Astrocyte (in vitro differentiated cells and primary cell): ENCODE measurements around the gene SQOR. TPM values are rescaled to one million over a fixed set of nuclear protein-coding genes. Genes with fewer than 3 reads are reported as not detected.
A peak's percentile ranks its signal among the peaks of the same experiment; 100 is the strongest.

Experiments
- DNase-seq: peaks from one replicate; pipeline ENCODE4 v3.0.0-alpha.2; 2010; ENCODE audit warnings: low read depth
- FAIRE-seq: peaks from 2 replicates; lab custom pipeline; 2011; peaks lifted over from hg19 to GRCh38; lab: Jason Lieb, UNC
- H2AFZ ChIP-seq: 2 replicates; pipeline ENCODE4 v1.6.0; 2012; ENCODE audit warnings: low read depth, low read length, inconsistent platforms
- H3K27ac ChIP-seq: 2 replicates; pipeline ENCODE4 v1.5.1; 2011; ENCODE audit warnings: low read depth, low read length, inconsistent platforms
- H3K27me3 ChIP-seq: 2 replicates; pipeline ENCODE4 v1.6.0; 2011; ENCODE audit warnings: low read length, inconsistent platforms; ENCODE audit not compliant: insufficient read depth
- H3K36me3 ChIP-seq: 2 replicates; pipeline ENCODE4 v1.5.1; 2011; ENCODE audit warnings: low read length, inconsistent platforms; ENCODE audit not compliant: insufficient read depth
- H3K4me1 ChIP-seq: 2 replicates; pipeline ENCODE4 v1.5.1; 2011; ENCODE audit warnings: low read length, inconsistent platforms; ENCODE audit not compliant: insufficient read depth
- H3K4me2 ChIP-seq: 2 replicates; pipeline ENCODE4 v1.6.0; 2012; ENCODE audit warnings: low read length, inconsistent platforms
- H3K4me3 ChIP-seq: 2 replicates; pipeline ENCODE4 v1.5.1; 2011; ENCODE audit warnings: low read depth, mild to moderate bottlenecking, low read length, inconsistent platforms; ENCODE audit not compliant: insufficient read depth
- H3K79me2 ChIP-seq: 2 replicates; pipeline ENCODE4 v1.6.0; 2012; ENCODE audit warnings: mild to moderate bottlenecking, low read length, inconsistent platforms; ENCODE audit not compliant: insufficient read depth
- H3K9ac ChIP-seq: 2 replicates; pipeline ENCODE4 v1.6.0; 2012; ENCODE audit warnings: mild to moderate bottlenecking, low read length, inconsistent platforms
- H3K9me3 ChIP-seq: 2 replicates; pipeline ENCODE4 v1.5.1; 2012; ENCODE audit warnings: low read depth, mild to moderate bottlenecking, low read length, inconsistent platforms; ENCODE audit not compliant: insufficient read depth
- H4K20me1 ChIP-seq: 2 replicates; pipeline ENCODE4 v1.6.0; 2012; ENCODE audit warnings: low read length, inconsistent platforms; ENCODE audit not compliant: insufficient read depth
- H3K27ac Mint-ChIP-seq: one replicate; pipeline ENCODE4 v1.8.0; 2021; ENCODE audit warnings: mild to moderate bottlenecking, mixed read lengths; ENCODE audit not compliant: unreplicated experiment
- H3K27me3 Mint-ChIP-seq: one replicate; pipeline ENCODE4 v1.8.0; 2021; ENCODE audit warnings: low read depth, mixed read lengths; ENCODE audit not compliant: unreplicated experiment
- H3K36me3 Mint-ChIP-seq: one replicate; pipeline ENCODE4 v1.8.0; 2021; ENCODE audit warnings: low read depth, mixed read lengths; ENCODE audit not compliant: unreplicated experiment
- H3K4me1 Mint-ChIP-seq: one replicate; pipeline ENCODE4 v1.8.0; 2021; ENCODE audit warnings: low read depth, mixed read lengths; ENCODE audit not compliant: unreplicated experiment
- H3K4me3 Mint-ChIP-seq: one replicate; pipeline ENCODE4 v1.8.0; 2021; ENCODE audit warnings: mild to moderate bottlenecking, moderate library complexity, mixed read lengths; ENCODE audit not compliant: unreplicated experiment
- H3K9me3 Mint-ChIP-seq: one replicate; pipeline ENCODE4 v1.8.0; 2021; ENCODE audit warnings: mild to moderate bottlenecking, mixed read lengths; ENCODE audit not compliant: unreplicated experiment
- CTCF ChIP-seq: IDR thresholded peaks from 2 replicates; pipeline ENCODE4 v1.5.1; 2011; ENCODE audit warnings: low read depth, mild to moderate bottlenecking, inconsistent platforms, low read length, moderate library complexity; ENCODE audit not compliant: insufficient read depth
- EZH2 ChIP-seq: IDR thresholded peaks from 2 replicates; pipeline ENCODE4 v1.6.1; 2012; ENCODE audit warnings: mild to moderate bottlenecking, low read length, inconsistent platforms; ENCODE audit not compliant: insufficient read depth
- total RNA-seq: library from RNA; stranded (reverse); gene quantifications from 2 replicates; pipeline ENCODE4 v1.2.1, GENCODE V29; 2021

The SQOR gene
- total RNA-seq, 1 donor from 2014 or later: 4.0 TPM

GRCh38 chr15:45611305-45611704 is 23.5 kb upstream of the SQOR start:
- H3K27ac Mint-ChIP-seq: no peak overlapping the region
- no peak overlapping the region for H3K4me3 Mint-ChIP-seq
- no peak overlapping the region for H2AFZ ChIP-seq
- FAIRE-seq: no peak
- TF ChIP-seq EZH2 (no peak), CTCF (peak; percentile 52)
- DNase-seq: no peak
- H3K4me1 Mint-ChIP-seq: peaks cover 7% of the 10 kb centered on the region
- no peak overlapping the region for H3K9ac ChIP-seq
- no peaks in the 10 kb centered on the region for H3K27me3 ChIP-seq
- H3K9me3 Mint-ChIP-seq: no peaks in the 10 kb centered on the region
- peaks cover 7% of the 10 kb centered on the region for H3K4me1 ChIP-seq
- no peak overlapping the region for H3K4me2 ChIP-seq
- H3K36me3 Mint-ChIP-seq: no peaks in the 10 kb centered on the region
- H3K9me3 ChIP-seq: no peaks in the 10 kb centered on the region
- peaks cover 7% of the 10 kb centered on the region for H4K20me1 ChIP-seq
- H3K27ac ChIP-seq: no peak overlapping the region
- no peaks in the 10 kb centered on the region for H3K79me2 ChIP-seq
- no peaks in the 10 kb centered on the region for H3K27me3 Mint-ChIP-seq
- no peak overlapping the region for H3K4me3 ChIP-seq
- H3K36me3 ChIP-seq: peaks cover 11% of the 10 kb centered on the region

DNA sequence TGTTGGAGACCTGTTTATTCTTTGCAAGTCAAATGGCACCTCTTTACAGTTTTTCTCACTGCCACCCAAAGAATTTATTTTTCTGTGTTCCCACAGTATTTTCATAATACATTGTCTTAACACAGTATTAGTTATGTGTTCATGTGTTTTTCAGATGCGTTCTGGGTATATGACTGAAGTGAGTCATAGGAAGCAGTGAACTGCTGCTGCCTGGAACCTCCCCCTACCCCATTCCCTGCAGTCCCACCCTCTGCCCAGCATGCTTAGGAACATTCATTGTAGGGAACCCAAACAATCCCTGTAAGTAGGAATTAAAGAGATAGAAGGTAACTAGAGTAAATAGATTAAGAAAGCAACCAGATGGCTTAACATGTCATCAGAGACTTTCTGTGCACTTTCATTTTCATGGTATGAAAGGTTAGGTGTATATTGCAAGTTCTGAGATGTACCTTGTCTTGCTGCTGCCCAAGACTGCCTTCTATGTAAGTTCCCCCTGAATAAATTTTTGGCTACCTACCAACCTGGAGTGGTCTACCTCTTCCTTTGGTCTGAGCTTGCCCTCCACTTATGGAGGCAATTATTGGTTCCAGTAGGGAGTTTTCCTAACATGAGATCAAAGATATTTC is 21.9 kb upstream of the SQOR start:
- Mint-ChIP-seq H3K9me3 (no peaks in the 10 kb centered on the region), H3K4me1 (peaks cover 14% of the 10 kb centered on the region), H3K4me3 (no peak overlapping the region), H3K36me3 (no peaks in the 10 kb centered on the region), H3K27ac (no peak overlapping the region), H3K27me3 (no peaks in the 10 kb centered on the region)
- Histone ChIP-seq H3K27me3 (no peaks in the 10 kb centered on the region), H3K27ac (no peak overlapping the region), H3K4me3 (no peak overlapping the region), H3K9ac (peak overlapping the region; percentile 27), H2AFZ (no peak overlapping the region), H3K9me3 (no peaks in the 10 kb centered on the region), H3K4me1 (peaks cover 7% of the 10 kb centered on the region), H3K4me2 (peak overlapping the region; percentile 50), H3K36me3 (peaks cover 11% of the 10 kb centered on the region), H3K79me2 (no peaks in the 10 kb centered on the region), H4K20me1 (peaks cover 6% of the 10 kb centered on the region)
- no peak for FAIRE-seq
- no peak for DNase-seq
- TF ChIP-seq EZH2 (no peak), CTCF (no peak)

DNA sequence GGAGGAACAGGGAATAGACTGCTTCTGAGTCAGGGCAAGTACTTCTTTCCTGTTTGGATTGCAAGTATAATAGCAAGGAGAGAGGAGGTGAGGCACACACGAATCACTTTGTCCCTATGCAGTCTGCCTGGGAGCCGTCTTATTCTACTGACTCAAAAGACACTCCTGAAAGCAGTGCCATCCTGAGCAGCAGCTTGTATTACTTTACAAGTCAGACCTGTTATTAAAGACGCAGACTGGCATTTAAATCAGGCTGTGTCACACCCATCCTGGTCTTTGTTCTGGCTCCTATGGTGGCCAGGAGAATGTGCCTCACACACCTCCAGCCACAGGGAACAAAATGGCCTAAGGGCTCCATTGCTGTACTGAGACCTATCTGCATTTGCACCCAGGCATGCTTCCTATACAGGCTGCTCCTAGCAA is 17.9 kb upstream of the SQOR start:
- no peaks in the 10 kb centered on the region for H3K9me3 ChIP-seq
- H3K9me3 Mint-ChIP-seq: no peaks in the 10 kb centered on the region
- no peak overlapping the region for H3K27ac Mint-ChIP-seq
- H3K36me3 ChIP-seq: no peaks in the 10 kb centered on the region
- no peak overlapping the region for H3K4me2 ChIP-seq
- no peak overlapping the region for H3K9ac ChIP-seq
- no peaks in the 10 kb centered on the region for H3K79me2 ChIP-seq
- H3K4me1 Mint-ChIP-seq: peaks cover 14% of the 10 kb centered on the region
- H3K27me3 Mint-ChIP-seq: peaks cover 2% of the 10 kb centered on the region
- no peak overlapping the region for H3K27ac ChIP-seq
- no peak overlapping the region for H3K4me3 ChIP-seq
- no peak for FAIRE-seq
- H4K20me1 ChIP-seq: no peaks in the 10 kb centered on the region
- H3K36me3 Mint-ChIP-seq: no peaks in the 10 kb centered on the region
- DNase-seq: no peak
- H3K27me3 ChIP-seq: no peaks in the 10 kb centered on the region
- TF ChIP-seq CTCF (no peak), EZH2 (no peak)
- no peak overlapping the region for H3K4me3 Mint-ChIP-seq
- peaks cover 7% of the 10 kb centered on the region for H3K4me1 ChIP-seq
- H2AFZ ChIP-seq: peak overlapping the region; percentile 10
